ENCODE data around the gene PTPRK. TPM values are rescaled to one million over a fixed set of nuclear protein-coding genes. Genes with fewer than 3 reads are reported as not detected.

The PTPRK gene
- total RNA-seq, 2 donors from 2014 or later, result 33.7 to 36.0 TPM

- ATAC-seq (ENCODE audit: insufficient number of reproducible peaks, low FRiP score, low read depth) (no peak), DNase-seq (ENCODE audit: low spot score) (no peak)
- no peaks in the 10 kb centered on the region for H3K4me1 ChIP-seq (ENCODE audit: control insufficient read depth in 1 of 2, low read depth in 2 of 2)
- H3K27me3 ChIP-seq (replicated peaks; ENCODE audit: insufficient read depth), result no peaks in the 10 kb centered on the region
- no peak for TF ChIP-seq CTCF (IDR thresholded peaks at IDR 0.05)
- no peaks in the 10 kb centered on the region for H3K9me3 ChIP-seq
- no peaks in the 10 kb centered on the region for H3K36me3 ChIP-seq
- no peak overlapping the region for H3K4me3 ChIP-seq
- no peak overlapping the region for H3K27ac ChIP-seq
Observed at GRCh38 chr6:128005009-128005408, 515.4 kb downstream of the PTPRK start.

- Histone ChIP-seq H3K27ac (no peak overlapping the region), H3K4me3 (no peak overlapping the region), H3K4me1 (ENCODE audit: control insufficient read depth in 1 of 2, low read depth in 2 of 2) (peaks cover 0 to 22% of the 10 kb centered on the region in 2 donors), H3K36me3 (no peaks in the 10 kb centered on the region), H3K9me3 (no peaks in the 10 kb centered on the region), H3K27me3 (replicated peaks; ENCODE audit: insufficient read depth) (no peaks in the 10 kb centered on the region)
- TF ChIP-seq CTCF (IDR thresholded peaks at IDR 0.05), result no peak
- DNase-seq (ENCODE audit: low spot score) (no peak), ATAC-seq (ENCODE audit: insufficient number of reproducible peaks, low FRiP score, low read depth) (no peak)
Observed at GRCh38 chr6:128000363-128000762, 520.0 kb downstream of the PTPRK start.

GRCh38 chr6:127998985-127999384 lies 521.4 kb downstream of the PTPRK start:
- no peak overlapping the region for H3K27ac ChIP-seq
- H3K4me1 ChIP-seq (ENCODE audit: control insufficient read depth in 1 of 2, low read depth in 2 of 2), result peaks cover 0 to 22% of the 10 kb centered on the region in 2 donors
- H3K27me3 ChIP-seq (replicated peaks; ENCODE audit: insufficient read depth), result no peaks in the 10 kb centered on the region
- ATAC-seq (ENCODE audit: insufficient number of reproducible peaks, low FRiP score, low read depth) (no peak), DNase-seq (ENCODE audit: low spot score) (no peak)
- TF ChIP-seq CTCF (IDR thresholded peaks at IDR 0.05), result no peak
- no peaks in the 10 kb centered on the region for H3K36me3 ChIP-seq
- H3K9me3 ChIP-seq, result no peaks in the 10 kb centered on the region
- no peak overlapping the region for H3K4me3 ChIP-seq

GRCh38 chr6:127997496-127998164 lies 522.8 kb downstream of the PTPRK start:
- H3K27ac ChIP-seq, result no peak overlapping the region
- no peak for DNase-seq (ENCODE audit: low spot score)
- H3K9me3 ChIP-seq, result no peaks in the 10 kb centered on the region
- no peak for ATAC-seq (ENCODE audit: insufficient number of reproducible peaks, low FRiP score, low read depth)
- H3K27me3 ChIP-seq (replicated peaks; ENCODE audit: insufficient read depth), result no peaks in the 10 kb centered on the region
- H3K36me3 ChIP-seq, result no peaks in the 10 kb centered on the region
- H3K4me3 ChIP-seq, result no peak overlapping the region
- peaks cover 0 to 22% of the 10 kb centered on the region in 2 donors for H3K4me1 ChIP-seq (ENCODE audit: control insufficient read depth in 1 of 2, low read depth in 2 of 2)
- no peak for TF ChIP-seq CTCF (IDR thresholded peaks at IDR 0.05)

GRCh38 chr6:127996925-127997324 lies 523.5 kb downstream of the PTPRK start:
- Histone ChIP-seq H3K27me3 (replicated peaks; ENCODE audit: insufficient read depth) (no peaks in the 10 kb centered on the region), H3K4me3 (no peak overlapping the region), H3K9me3 (no peaks in the 10 kb centered on the region), H3K36me3 (no peaks in the 10 kb centered on the region), H3K4me1 (ENCODE audit: control insufficient read depth in 1 of 2, low read depth in 2 of 2) (peaks cover 0 to 29% of the 10 kb centered on the region in 2 donors), H3K27ac (no peak overlapping the region)
- TF ChIP-seq CTCF (IDR thresholded peaks at IDR 0.05), result no peak
- ATAC-seq (ENCODE audit: insufficient number of reproducible peaks, low FRiP score, low read depth) (no peak), DNase-seq (ENCODE audit: low spot score) (no peak)

Data from thoracic aorta (tissue), 2 donors.